GM19240 (cell line): ENCODE measurements around the gene GPHN.
"Not testable (repeated sequence)": the region's sequence is repeated elsewhere in the genome, so short reads cannot be mapped to it uniquely, and the experiment has no call there.

Experiments
- DNase-seq: peaks from one replicate; pipeline ENCODE4 v3.0.0; 2011; ENCODE audit warnings: low spot score; ENCODE audit not compliant: insufficient read length

GPHN gene

GRCh38 chr14:66651536-66652220, 143.7 kb downstream of the GPHN start:
- DNase-seq = no peak

GRCh38 chr14:66652525-66653106, 144.7 kb downstream of the GPHN start:
- no peak for DNase-seq

- DNase-seq = no peak
Observed at GRCh38 chr14:66657780-66658179, 149.8 kb downstream of the GPHN start.

DNA sequence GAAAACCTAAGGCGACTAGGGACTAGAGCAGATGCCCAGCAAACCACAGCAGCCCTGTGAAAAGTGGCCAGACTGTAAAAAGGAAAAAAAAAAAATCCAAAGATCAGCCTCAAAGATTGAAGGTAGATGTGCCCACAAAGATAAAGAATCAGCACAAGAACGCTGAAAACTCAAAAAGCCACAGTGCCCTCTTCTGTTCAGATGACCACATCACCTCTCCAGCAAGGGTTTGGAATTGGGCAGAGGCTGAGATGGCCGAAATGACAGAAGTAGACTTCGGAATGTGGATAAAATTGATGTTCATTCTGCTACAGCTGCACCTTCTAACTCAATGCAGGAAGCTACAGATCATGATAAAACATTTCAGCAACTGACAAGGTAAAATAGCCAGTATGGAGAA, 154.4 kb downstream of the GPHN start:
- no peak for DNase-seq

DNA sequence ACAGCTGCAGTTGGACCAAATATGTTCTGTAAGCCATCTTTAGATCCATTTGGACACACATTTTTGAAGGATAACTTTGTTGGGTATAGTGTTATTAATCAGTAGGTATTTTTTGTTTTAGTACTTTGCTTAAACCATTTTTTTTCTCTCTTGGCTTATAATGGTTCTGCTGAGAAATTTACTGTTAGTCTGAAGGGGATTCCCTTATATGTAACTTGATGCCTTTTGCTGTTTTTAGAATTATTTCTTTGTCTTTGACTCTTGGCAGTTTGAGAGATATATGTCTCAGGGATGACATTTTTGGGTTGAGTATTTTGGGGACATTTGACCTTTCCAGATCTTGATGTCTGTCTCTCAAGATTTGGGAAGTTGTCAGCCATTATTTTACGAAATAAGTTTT, 169.8 kb downstream of the GPHN start:
- DNase-seq = no peak

DNA sequence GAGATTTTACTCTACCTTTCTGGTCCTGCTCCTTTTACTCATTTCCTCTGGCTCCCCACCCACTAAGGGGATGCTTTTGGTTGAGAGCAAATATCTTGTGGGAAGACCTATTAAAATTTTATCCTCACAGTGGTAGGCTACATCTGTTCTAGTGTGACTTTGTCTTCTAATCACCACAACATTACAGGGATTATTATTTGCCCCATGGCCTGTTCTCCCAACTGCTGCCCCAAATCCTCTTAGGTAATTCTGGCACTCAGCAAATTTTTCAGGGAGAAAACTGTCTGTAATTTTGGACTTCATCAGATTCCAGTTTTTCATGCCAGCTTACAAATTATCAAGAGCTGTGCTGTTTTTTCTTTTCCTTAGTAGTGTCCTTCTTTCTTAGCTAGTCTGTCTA, 172.3 kb downstream of the GPHN start:
- no peak for DNase-seq

DNA sequence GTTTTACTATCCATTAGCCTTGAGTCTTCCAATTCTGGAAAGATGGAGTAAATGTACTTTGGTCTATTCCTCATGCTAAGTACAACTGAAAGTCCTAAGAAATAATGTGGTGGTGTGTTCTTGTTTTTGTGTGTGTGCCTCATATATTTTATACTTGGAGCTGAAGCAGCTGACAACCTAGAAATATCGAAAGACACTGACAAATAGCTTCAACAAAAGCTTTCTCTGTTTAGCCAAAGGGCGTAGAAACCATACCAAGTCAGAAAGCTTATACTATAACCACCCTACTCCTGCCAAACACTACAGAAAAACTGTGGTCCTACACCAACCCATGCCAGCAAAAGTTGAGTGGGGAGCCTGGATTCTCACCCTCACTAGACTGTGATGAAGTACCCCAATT, 188.4 kb downstream of the GPHN start:
- no peak for DNase-seq

DNA sequence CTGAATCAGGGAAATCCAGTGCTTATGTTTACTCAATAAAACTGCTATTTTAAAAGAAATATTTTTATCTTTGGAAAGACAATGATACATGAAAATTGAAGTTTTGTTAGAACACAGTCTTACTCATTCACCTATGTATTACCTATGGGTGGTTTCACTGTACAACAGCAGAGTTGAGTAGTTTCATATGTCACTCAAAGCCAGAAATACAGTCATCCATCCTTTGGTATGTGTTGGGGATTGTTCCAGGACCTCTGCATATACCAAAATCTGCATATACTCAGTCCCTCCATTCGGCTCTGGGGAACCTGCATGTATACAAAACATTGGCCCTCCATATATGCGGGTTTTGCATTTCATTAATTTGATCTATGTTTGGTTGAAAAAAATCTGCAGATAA, 190.6 kb downstream of the GPHN start:
- no peak for DNase-seq

- no peak for DNase-seq
Observed at GRCh38 chr14:66701813-66702212, 193.9 kb downstream of the GPHN start.

GRCh38 chr14:66708267-66708666, 200.3 kb downstream of the GPHN start:
- DNase-seq = no peak

GRCh38 chr14:66709291-66709690, 201.3 kb downstream of the GPHN start:
- DNase-seq = no peak

GRCh38 chr14:66714291-66714690, 206.3 kb downstream of the GPHN start:
- DNase-seq = not testable (repeated sequence)

DNA sequence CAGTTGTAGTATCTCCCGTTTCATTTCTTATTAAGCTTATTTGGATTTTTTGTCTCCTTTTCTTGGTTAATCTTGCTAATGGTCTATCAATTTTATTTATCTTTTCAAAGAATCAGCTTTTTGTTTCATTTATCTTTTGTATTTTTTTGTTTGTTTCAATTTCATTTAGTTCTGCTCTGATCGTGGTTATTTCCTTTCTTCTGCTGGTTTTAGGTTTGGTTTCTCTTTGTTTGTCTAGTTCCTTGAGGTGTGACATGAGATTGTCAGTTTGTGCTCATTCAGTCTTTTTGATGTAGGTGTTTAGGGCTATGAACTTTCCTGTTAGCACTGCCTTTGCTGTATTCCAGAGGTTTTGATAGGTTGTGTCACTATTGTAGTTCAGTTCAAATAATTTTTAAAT, 207.4 kb downstream of the GPHN start:
- DNase-seq = not testable (repeated sequence)

GRCh38 chr14:66716227-66716626, 208.3 kb downstream of the GPHN start:
- DNase-seq = no peak

- no peak for DNase-seq
Observed at GRCh38 chr14:66717561-66718140, 209.7 kb downstream of the GPHN start.

DNA sequence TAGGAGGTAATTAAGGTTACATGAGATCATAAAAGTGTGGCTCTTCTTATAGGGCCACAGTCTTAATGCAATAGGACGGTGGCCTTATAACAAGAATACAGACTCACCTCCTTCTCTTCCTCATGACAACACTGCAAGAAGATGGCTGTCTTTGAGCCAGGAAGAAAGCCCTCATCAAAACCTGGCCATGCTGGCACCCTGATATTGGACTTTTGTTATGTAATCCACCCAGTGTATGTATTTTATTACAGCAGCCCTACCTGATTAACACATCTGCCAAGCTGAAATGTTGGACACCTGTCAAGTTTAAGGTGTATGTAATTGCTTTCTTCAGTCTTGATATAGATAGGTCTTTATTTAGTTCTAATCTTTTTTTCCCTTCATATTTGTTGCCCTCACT, 217.0 kb downstream of the GPHN start:
- DNase-seq = no peak

- not testable (repeated sequence) for DNase-seq
Observed at GRCh38 chr14:66731298-66731697, 223.4 kb downstream of the GPHN start.

DNA sequence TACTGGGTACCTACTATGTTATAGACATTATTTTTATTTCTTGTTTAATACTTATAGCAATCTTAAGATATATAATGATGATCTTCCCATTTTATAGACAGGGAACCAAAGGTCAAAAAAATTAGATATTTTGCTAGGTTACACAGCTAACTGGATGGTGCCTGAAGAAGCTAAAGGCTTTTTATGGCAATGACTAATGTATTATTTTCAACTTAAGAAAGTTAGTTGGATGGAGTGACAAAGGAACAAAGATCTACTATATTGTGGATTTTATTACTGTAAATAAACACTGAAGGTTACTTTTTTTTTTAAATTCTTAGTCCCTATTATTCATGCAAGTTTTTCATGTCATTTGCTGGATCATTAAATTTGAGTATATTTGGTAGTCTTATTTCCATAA, 227.9 kb downstream of the GPHN start:
- no peak for DNase-seq

DNA sequence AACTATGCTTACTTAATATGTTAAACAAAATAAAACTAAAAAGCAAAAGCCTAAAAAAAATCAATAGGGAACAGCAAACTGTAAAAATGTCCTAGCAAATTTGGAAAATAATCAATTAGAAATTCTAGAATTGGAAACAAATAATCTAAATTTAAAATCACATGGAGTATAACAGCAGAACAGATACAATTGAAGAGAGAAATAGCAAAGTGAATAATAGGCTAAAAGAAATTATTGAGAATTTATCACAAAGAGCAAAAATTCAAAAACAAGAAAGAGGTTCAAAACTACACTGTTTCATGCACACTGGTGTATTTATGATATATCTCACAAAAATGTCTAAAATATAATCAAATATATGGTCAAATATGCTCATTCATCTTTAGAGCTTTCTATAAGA, 231.9 kb downstream of the GPHN start:
- no peak for DNase-seq

DNA sequence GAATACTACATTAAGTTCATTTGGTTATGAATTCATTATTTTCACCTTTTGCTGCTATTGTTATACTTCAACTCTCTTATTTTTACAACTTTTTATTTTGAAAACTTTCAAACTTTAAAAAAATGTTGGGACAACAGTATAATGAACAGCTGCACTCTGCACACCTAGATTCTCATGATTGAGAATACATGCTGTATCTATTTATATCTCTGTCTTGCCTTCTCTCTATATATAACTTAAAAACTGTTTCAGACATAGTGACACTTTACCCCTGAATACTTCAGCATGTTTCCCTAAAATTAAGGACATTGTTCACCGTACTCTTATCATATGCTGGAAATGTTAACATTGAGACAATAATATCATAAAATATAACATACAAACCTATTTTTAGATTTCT, 237.1 kb downstream of the GPHN start:
- DNase-seq = no peak

DNA sequence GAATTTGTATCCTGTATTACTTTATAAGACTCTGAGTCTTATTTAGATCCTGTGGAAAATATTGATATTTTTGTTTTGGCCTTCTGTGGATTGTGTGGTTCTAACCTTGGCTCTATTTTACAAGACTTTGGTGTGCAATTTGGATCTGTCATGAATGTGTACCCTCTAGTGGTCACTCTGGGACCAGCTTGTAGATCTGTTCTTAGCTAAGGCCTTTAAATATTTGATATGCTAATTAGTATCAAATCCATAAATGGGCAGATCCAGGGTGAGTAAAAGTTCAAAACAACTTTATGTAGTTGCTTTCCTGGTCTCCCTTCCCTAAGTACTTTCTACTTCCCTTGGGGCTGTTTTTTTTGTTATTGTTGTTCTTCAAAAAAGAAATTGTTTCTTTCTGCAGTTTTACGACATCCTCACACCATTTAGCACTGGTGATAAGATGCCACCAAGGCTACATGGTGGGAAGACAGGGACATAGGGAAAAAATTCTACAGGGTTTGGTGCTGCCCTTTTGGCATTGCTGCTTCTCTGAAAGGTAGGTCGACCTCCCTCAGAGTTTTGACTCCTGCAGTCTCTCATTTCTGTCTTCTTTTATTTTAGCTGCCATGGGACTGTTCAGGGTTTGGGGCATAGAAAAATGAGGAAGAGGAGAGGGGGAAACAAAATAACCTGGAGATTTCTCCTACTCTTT, 238.5 kb downstream of the GPHN start:
- no peak for DNase-seq

GRCh38 chr14:66752109-66752508, 244.2 kb downstream of the GPHN start:
- no peak for DNase-seq
